Liver (tissue), 4 donors: ENCODE measurements around the gene CDPF1. TPM values are rescaled to one million over a fixed set of nuclear protein-coding genes. Genes with fewer than 3 reads are reported as not detected.

Experiments
- polyA plus RNA-seq, 2 donors: library from polyadenylated mRNA; stranded (reverse) in 1 of 2; unstranded in 1 of 2; fragments of 200-250 nt in 1 of 2; fragments of >200 nt in 1 of 2; fragmentation: Nextera tagmentation in 1 of 2; extraction: Ambion mirVana in 1 of 2; gene quantifications; one replicate each; pipeline versions ENCODE4 v1.2.1 to v1.2.3, GENCODE V29; 2013 to 2015
- total RNA-seq, 2 donors: library from RNA; depleted of rRNA; stranded (reverse); fragments of >200 nt; gene quantifications; one replicate each; pipeline ENCODE4 v1.2.3, GENCODE V29; 2014
- donor health status: healthy.
- donor health status: healthy.
- donor health status: healthy.

CDPF1 gene
- total and polyA plus RNA-seq, 4 donors, result 3.9 to 6.6 (median 5.3) TPM

Other genes with a start within 250 kb of the CDPF1 start
- gene PPARA, start 99.8 kb downstream of the CDPF1 start, total RNA-seq, result 10 to 100 TPM; 47.5 to 78.8 TPM
- gene PPARA, start 99.8 kb downstream of the CDPF1 start, polyA plus RNA-seq, result 10 to 100 TPM; 31.2 to 35.1 TPM
- gene PKDREJ, start 13.1 kb upstream of the CDPF1 start, total RNA-seq, result under 1 TPM; under 0.01 to 0.05 TPM
- under 1 TPM; 0.01 to 0.03 TPM for gene PKDREJ, start 13.1 kb upstream of the CDPF1 start, polyA plus RNA-seq
- 100 to 1,000 TPM in 1 of 2 donors, 10 to 100 TPM in 1; 63.9 to 389 TPM for gene TTC38, start 17.7 kb upstream of the CDPF1 start, total RNA-seq
- gene TTC38, start 17.7 kb upstream of the CDPF1 start, polyA plus RNA-seq, result 100 to 1,000 TPM; 117 to 138 TPM
- 10 to 100 TPM in 1 of 2 donors, under 1 TPM in 1; 0.17 to 13.9 TPM for gene GTSE1, start 46.6 kb upstream of the CDPF1 start, total RNA-seq
- gene GTSE1, start 46.6 kb upstream of the CDPF1 start, polyA plus RNA-seq, result 1 to 10 TPM in 1 of 2 donors, under 1 TPM in 1; 0.38 to 1.3 TPM
- 10 to 100 TPM; 14.3 to 34.4 TPM for gene TRMU, start 85.4 kb upstream of the CDPF1 start, total RNA-seq
- 10 to 100 TPM; 18.1 to 19.2 TPM for gene TRMU, start 85.4 kb upstream of the CDPF1 start, polyA plus RNA-seq